Measurements from ENCODE around the gene RBBP6.
A peak's percentile ranks its signal among the peaks of the same experiment; 100 is the strongest.
"Not testable (repeated sequence)": the region's sequence is repeated elsewhere in the genome, so short reads cannot be mapped to it uniquely, and the experiment has no call there.

RBBP6 gene

GRCh38 chr16:24539295-24539849 lies at the start of gene RBBP6:
Gene RBBP6 (plus strand): TSS chr16:24539566. CDS start chr16:24540627, 1,061 bp downstream.
- DNase-seq: peak; percentile 92 to 97

GRCh38 chr16:24490866-24491265 lies 48.5 kb upstream of the RBBP6 start:
- no peak for DNase-seq

- no peak for DNase-seq
These were observed 47.6 kb upstream of the RBBP6 start for GRCh38 chr16:24491731-24492130.

GRCh38 chr16:24493821-24494220 lies 45.5 kb upstream of the RBBP6 start:
- DNase-seq: no peak

GRCh38 chr16:24495207-24495606 lies 44.2 kb upstream of the RBBP6 start:
- DNase-seq: not testable (repeated sequence)

- no peak for DNase-seq
These were observed 41.9 kb upstream of the RBBP6 start for GRCh38 chr16:24497440-24497839.

- peak; percentile 5 to 47 for DNase-seq
These were observed 40.1 kb upstream of the RBBP6 start for GRCh38 chr16:24499193-24499814.

- peak; percentile 39 to 56 for DNase-seq
These were observed 34.7 kb upstream of the RBBP6 start for GRCh38 chr16:24504472-24505345.

- DNase-seq: no peak
These were observed 33.4 kb upstream of the RBBP6 start for GRCh38 chr16:24505959-24506358.

- no peak for DNase-seq
These were observed 31.3 kb upstream of the RBBP6 start for GRCh38 chr16:24507959-24508480.

GRCh38 chr16:24508614-24509013 lies 30.8 kb upstream of the RBBP6 start:
- no peak for DNase-seq

- DNase-seq: no peak
These were observed 29.8 kb upstream of the RBBP6 start for GRCh38 chr16:24509536-24509935.

GRCh38 chr16:24511174-24511573 lies 28.2 kb upstream of the RBBP6 start:
- DNase-seq: no peak

- DNase-seq: no peak
These were observed 27.6 kb upstream of the RBBP6 start for GRCh38 chr16:24511792-24512191.

- DNase-seq: peak in 1 of 2 donors; percentile 16
These were observed 25.3 kb upstream of the RBBP6 start for GRCh38 chr16:24514096-24514495.

- DNase-seq: no peak
These were observed 24.2 kb upstream of the RBBP6 start for GRCh38 chr16:24515186-24515585.

- DNase-seq: peak; percentile 66 to 84
These were observed 22.3 kb upstream of the RBBP6 start for GRCh38 chr16:24516900-24517669.

- no peak for DNase-seq
These were observed 20.9 kb upstream of the RBBP6 start for GRCh38 chr16:24518498-24518897.

- no peak for DNase-seq
These were observed 18.4 kb upstream of the RBBP6 start for GRCh38 chr16:24520983-24521382.

- DNase-seq: no peak
These were observed 16.6 kb upstream of the RBBP6 start for GRCh38 chr16:24522751-24523150.

- no peak for DNase-seq
These were observed 15.8 kb upstream of the RBBP6 start for GRCh38 chr16:24523569-24523968.

- no peak for DNase-seq
These were observed 14.3 kb upstream of the RBBP6 start for GRCh38 chr16:24524855-24525677.

Measured in hippocampal formation (tissue), 2 donors.